Ectodermal cell (in vitro differentiated cells): ENCODE results near the gene PEAK1.
"Not testable (repeated sequence)": the region's sequence is repeated elsewhere in the genome, so short reads cannot be mapped to it uniquely, and the experiment has no call there.

Experiments
- H3K27ac ChIP-seq: 2 replicates; pipeline ENCODE4 v1.7.0; 2013; ENCODE audit warnings: mild to moderate bottlenecking, low read depth, low read length; ENCODE audit not compliant: insufficient read depth, poor library complexity, severe bottlenecking
- H3K27me3 ChIP-seq: 2 replicates; pipeline ENCODE4 v1.7.0; 2013; ENCODE audit warnings: mild to moderate bottlenecking, low read length; ENCODE audit not compliant: insufficient read depth, control insufficient read depth, poor library complexity, severe bottlenecking
- H3K36me3 ChIP-seq: one replicate; pipeline ENCODE4 v1.7.0; 2013; ENCODE audit warnings: low read length; ENCODE audit not compliant: control insufficient read depth, insufficient read depth
- H3K4me1 ChIP-seq: one replicate; pipeline ENCODE4 v1.7.0; 2013; ENCODE audit warnings: low read length; ENCODE audit not compliant: control insufficient read depth, insufficient read depth
- H3K4me3 ChIP-seq: 2 replicates; pipeline ENCODE4 v1.7.0; 2013; ENCODE audit warnings: low read depth, low read length, control low read depth; ENCODE audit not compliant: insufficient read depth
- H3K9me3 ChIP-seq: 2 replicates; pipeline ENCODE4 v1.7.0; 2013; ENCODE audit warnings: mild to moderate bottlenecking, low read length, moderate library complexity; ENCODE audit not compliant: control insufficient read depth
- whole genome bisulfite sequencing, 2 experiments: methylation state at CpG; one replicate each; pipeline ENCODE4 v1.1.7; 2013; ENCODE audit warnings: missing lambda C conversion rate in 2 of 2; 5-methylcytosine and 5-hydroxymethylcytosine counted together

PEAK1 gene

GRCh38 chr15:77414789-77415442, 5.0 kb downstream of the PEAK1 start:
- 93 to 99% methylated on average over 1 to 2 of the region's 2 CpGs for WGBS, 2 experiments
- Histone ChIP-seq H3K27ac (no peak overlapping the region), H3K9me3 (no peaks in the 10 kb centered on the region), H3K27me3 (no peaks in the 10 kb centered on the region), H3K36me3 (no peaks in the 10 kb centered on the region), H3K4me1 (peaks cover 14% of the 10 kb centered on the region), H3K4me3 (no peak overlapping the region)

GRCh38 chr15:77413699-77414349, 6.1 kb downstream of the PEAK1 start:
- no peak overlapping the region for H3K27ac ChIP-seq
- H3K36me3 ChIP-seq, result no peaks in the 10 kb centered on the region
- 95 to 96% methylated on average over 4 of the region's 4 CpGs for WGBS, 2 experiments
- H3K27me3 ChIP-seq, result no peaks in the 10 kb centered on the region
- H3K9me3 ChIP-seq, result no peaks in the 10 kb centered on the region
- peaks cover 14% of the 10 kb centered on the region for H3K4me1 ChIP-seq
- no peak overlapping the region for H3K4me3 ChIP-seq

- Histone ChIP-seq H3K27ac (no peak overlapping the region), H3K4me3 (no peak overlapping the region), H3K36me3 (no peaks in the 10 kb centered on the region), H3K9me3 (no peaks in the 10 kb centered on the region), H3K4me1 (peaks cover 14% of the 10 kb centered on the region), H3K27me3 (no peaks in the 10 kb centered on the region)
- WGBS, 2 experiments, result 97 to 100% methylated on average over 2 of the region's 2 CpGs
Observed at GRCh38 chr15:77412972-77413698, 6.8 kb downstream of the PEAK1 start.

GRCh38 chr15:77411619-77411976, 8.3 kb downstream of the PEAK1 start:
- Histone ChIP-seq H3K36me3 (no peaks in the 10 kb centered on the region), H3K27me3 (no peaks in the 10 kb centered on the region), H3K4me3 (no peak overlapping the region), H3K9me3 (no peaks in the 10 kb centered on the region), H3K27ac (no peak overlapping the region), H3K4me1 (peaks cover 11% of the 10 kb centered on the region)
- WGBS, 2 experiments, result 93 to 98% methylated on average over 3 of the region's 3 CpGs

- no peaks in the 10 kb centered on the region for H3K36me3 ChIP-seq
- H3K27me3 ChIP-seq, result no peaks in the 10 kb centered on the region
- 86 to 97% methylated on average over 6 to 7 of the region's 7 CpGs for WGBS, 2 experiments
- no peak overlapping the region for H3K27ac ChIP-seq
- no peaks in the 10 kb centered on the region for H3K9me3 ChIP-seq
- no peak overlapping the region for H3K4me3 ChIP-seq
- H3K4me1 ChIP-seq, result peaks cover 7% of the 10 kb centered on the region
Observed at GRCh38 chr15:77410701-77411618, 8.9 kb downstream of the PEAK1 start.

GRCh38 chr15:77410157-77410500, 9.8 kb downstream of the PEAK1 start:
- H3K4me1 ChIP-seq, H3K27ac ChIP-seq, H3K4me3 ChIP-seq, H3K9me3 ChIP-seq, H3K27me3 ChIP-seq, H3K36me3 ChIP-seq: not testable (repeated sequence)
- WGBS, 2 experiments, result 95% methylated on average over 5 to 7 of the region's 7 CpGs

- H3K4me1 ChIP-seq, result no peaks in the 10 kb centered on the region
- 92 to 93% methylated on average over 3 to 4 of the region's 4 CpGs for WGBS, 2 experiments
Observed at GRCh38 chr15:77409259-77410156, 10.4 kb downstream of the PEAK1 start.

GRCh38 chr15:77406846-77407245, 13.1 kb downstream of the PEAK1 start:
- WGBS, 2 experiments, result 95 to 97% methylated on average over 4 of the region's 4 CpGs
- Histone ChIP-seq H3K9me3 (no peaks in the 10 kb centered on the region), H3K4me3 (no peak overlapping the region), H3K27ac (no peak overlapping the region), H3K4me1 (no peaks in the 10 kb centered on the region), H3K27me3 (no peaks in the 10 kb centered on the region), H3K36me3 (no peaks in the 10 kb centered on the region)

More at GRCh38 chr15:77409259-77410156, 10.4 kb downstream of the PEAK1 start:
- Histone ChIP-seq H3K4me3 (no peak overlapping the region), H3K27ac (no peak overlapping the region), H3K36me3 (no peaks in the 10 kb centered on the region), H3K9me3 (no peaks in the 10 kb centered on the region), H3K27me3 (no peaks in the 10 kb centered on the region)

- not testable (repeated sequence) for H3K27ac ChIP-seq, H3K27me3 ChIP-seq, H3K9me3 ChIP-seq, H3K36me3 ChIP-seq, H3K4me1 ChIP-seq, H3K4me3 ChIP-seq
- WGBS, 2 experiments, result 91 to 100% methylated on average over 1 of the region's 1 CpG
Observed at GRCh38 chr15:77406173-77406759, 13.6 kb downstream of the PEAK1 start.
